GM12878 (cell line): ENCODE data around the gene CAMTA1. TPM values are rescaled to one million over a fixed set of nuclear protein-coding genes. Genes with fewer than 3 reads are reported as not detected.

Experiments used
- ATAC-seq: fragments of 200-7000 bp; cut with Tn5 transposase; 3 replicates; pipeline ENCODE4 v1.9.1; 2020; ENCODE audit warnings: mild to moderate bottlenecking, moderate library complexity
- BruUV-seq: library from RNA; stranded (reverse); fragments of 400-500 nt; replicated peaks from 2 replicates; lab custom pipeline; 2021; lab: Mats Ljungman, UMichigan
- CTCF ChIA-PET: fragments of 300-600 bp; sonication (Branson Sonifier 250); formaldehyde crosslinking; extraction: SDS; loops from one replicate; lab custom pipeline; 2021; ENCODE audit warnings: inconsistent platforms; lab: Yijun Ruan, JAX
- POLR2A ChIA-PET: fragments of 350-600 bp; formaldehyde crosslinking; extraction: SDS; loops from one replicate; lab custom pipeline; 2021; ENCODE audit warnings: inconsistent platforms; lab: Charles Lee
- RAD21 ChIA-PET: fragments of 300-600 bp; sonication (Branson Sonifier 250); formaldehyde crosslinking; loops from one replicate; lab custom pipeline; 2023; ENCODE audit warnings: antibody characterized with exemption; ENCODE audit not compliant: unreplicated experiment; lab: Charles Lee
- SMC1A ChIA-PET: fragments of 300-600 bp; sonication (Branson Sonifier 250); formaldehyde crosslinking; loops from one replicate; lab custom pipeline; 2023; ENCODE audit not compliant: unreplicated experiment, uncharacterized antibody; lab: Charles Lee
- DNase-seq: peaks from one replicate; pipeline ENCODE4 v3.0.0-alpha.2; 2011; ENCODE audit warnings: low read depth, low spot score
- FAIRE-seq: peaks from 3 replicates; lab custom pipeline; 2011; peaks lifted over from hg19 to GRCh38; lab: Jason Lieb, UNC
- H2AFZ ChIP-seq: 2 replicates; pipeline ENCODE4 v1.6.0; 2011; ENCODE audit warnings: low read depth, low read length, control low read depth; ENCODE audit not compliant: control insufficient read depth
- H3K27ac ChIP-seq: 2 replicates; pipeline ENCODE4 v1.5.1; 2011; ENCODE audit warnings: control low read depth; ENCODE audit not compliant: control insufficient read depth, insufficient read depth
- H3K27me3 ChIP-seq, 2 experiments: replicated peaks in 1 of 2; 2 replicates each; pipeline versions ENCODE4 v1.6.0 to v1.6.1; 2011; ENCODE audit warnings: low read length in 1 of 2; ENCODE audit not compliant: control insufficient read depth in 2 of 2, insufficient read depth in 2 of 2
- H3K36me3 ChIP-seq, 2 experiments: 2 replicates each; pipeline ENCODE4 v1.5.1; 2011; ENCODE audit warnings: low read length in 1 of 2; ENCODE audit not compliant: control insufficient read depth in 2 of 2, insufficient read depth in 2 of 2
- H3K4me1 ChIP-seq: 2 replicates; pipeline ENCODE4 v1.6.1; 2011; ENCODE audit warnings: mild to moderate bottlenecking, low read length, moderate library complexity, mixed read lengths; ENCODE audit not compliant: control insufficient read depth, insufficient read depth
- H3K4me2 ChIP-seq: 2 replicates; pipeline ENCODE4 v1.6.0; 2011; ENCODE audit warnings: control low read depth; ENCODE audit not compliant: control insufficient read depth, insufficient read depth
- H3K4me3 ChIP-seq: fragments of 200-600 bp; sonication (generic); 2 replicates; pipeline ENCODE4 v1.5.1; 2016
- H3K79me2 ChIP-seq: 2 replicates; pipeline ENCODE4 v1.6.0; 2011; ENCODE audit warnings: low read length; ENCODE audit not compliant: control insufficient read depth, insufficient read depth
- H3K9ac ChIP-seq: 2 replicates; pipeline ENCODE4 v1.8.0; 2011; ENCODE audit warnings: low read length, control low read depth, mixed read lengths; ENCODE audit not compliant: control insufficient read depth, insufficient read depth
- H3K9me3 ChIP-seq: replicated peaks from 3 replicates; pipeline ENCODE4 v1.5.1; 2011; ENCODE audit warnings: mild to moderate bottlenecking, low read length; ENCODE audit not compliant: control insufficient read depth, insufficient read depth
- H4K20me1 ChIP-seq: 2 replicates; pipeline ENCODE4 v1.6.0; 2011; ENCODE audit not compliant: control insufficient read depth, insufficient read depth
- CHD4 ChIP-seq: fragments of 200-600 bp; sonication (generic); IDR thresholded peaks from 2 replicates; pipeline ENCODE4 v1.6.1; 2016; ENCODE audit warnings: mild to moderate bottlenecking
- EED ChIP-seq: sonication (generic); IDR thresholded peaks from 2 replicates; pipeline ENCODE4 v1.6.1; 2016; ENCODE audit warnings: antibody characterized with exemption, low read depth
- HDAC6 ChIP-seq: fragments of 200-600 bp; sonication (generic); IDR thresholded peaks from one replicate; pipeline ENCODE4 v1.8.0; 2017; ENCODE audit warnings: antibody characterized with exemption; ENCODE audit not compliant: unreplicated experiment
- JUNB ChIP-seq: IDR thresholded peaks from 2 replicates; pipeline ENCODE4 v1.6.1; 2016; ENCODE audit warnings: antibody characterized with exemption, mild to moderate bottlenecking
- KAT2A ChIP-seq: conservative IDR thresholded peaks from 2 replicates; pipeline ENCODE4 v1.6.1; 2011; ENCODE audit warnings: low read depth, low read length; ENCODE audit not compliant: control insufficient read depth
- MXI1 ChIP-seq: fragments of 150-350 bp; IDR thresholded peaks from 2 replicates; pipeline ENCODE4 v1.6.1; 2011; ENCODE audit warnings: low read depth, mild to moderate bottlenecking, inconsistent platforms, low read length, improper control_type of control experiment
- MYC ChIP-seq: IDR thresholded peaks from 2 replicates; pipeline ENCODE4 v1.6.1; 2011; ENCODE audit warnings: mild to moderate bottlenecking, low read length, moderate library complexity, inconsistent platforms; ENCODE audit not compliant: insufficient read depth, insufficient replicate concordance, insufficient read length, severe bottlenecking
- PAX5 ChIP-seq: IDR thresholded peaks from 2 replicates; pipeline ENCODE4 v1.6.1; 2011; ENCODE audit warnings: low read depth, low read length, borderline replicate concordance
- SPI1 ChIP-seq: IDR thresholded peaks from 2 replicates; pipeline ENCODE4 v1.6.1; 2011; ENCODE audit warnings: low read depth, mild to moderate bottlenecking, low read length, moderate library complexity, borderline replicate concordance; ENCODE audit not compliant: insufficient read depth
- ZBTB40 ChIP-seq: fragments of 450-650 bp; IDR thresholded peaks from 2 replicates; pipeline ENCODE4 v1.6.1; 2016; ENCODE audit warnings: mild to moderate bottlenecking, moderate library complexity, borderline replicate concordance
- ZNF207 ChIP-seq: fragments of 450-650 bp; IDR thresholded peaks from 2 replicates; pipeline ENCODE4 v1.6.1; 2014; ENCODE audit warnings: antibody characterized with exemption, mild to moderate bottlenecking, borderline replicate concordance
- ZNF384 ChIP-seq: IDR thresholded peaks from 2 replicates; pipeline ENCODE4 v1.6.1; 2012; ENCODE audit warnings: low read depth, mild to moderate bottlenecking, low read length, improper control_type of control experiment, borderline replicate concordance
- WGBS: methylation state at CpG from one replicate; pipeline ENCODE4 v1.1.6; 2016; ENCODE audit warnings: low lambda C conversion rate; ENCODE audit not compliant: insufficient replicate concordance, insufficient coverage; ENCODE audit errors: missing lambda C conversion rate; 5-methylcytosine and 5-hydroxymethylcytosine counted together
- in situ Hi-C: fragments of 300-500 bp; cut with MboI; formaldehyde crosslinking; loops from 9 replicates; pipeline ENCODE4 v1.14.3; 2018; ENCODE audit warnings: mixed read lengths
- intact Hi-C: fragments of 100-400 bp; cut with micrococcal nuclease; formaldehyde crosslinking; loops from one replicate; pipeline ENCODE4 v1.14.2; 2022; ENCODE audit not compliant: unreplicated experiment
- polyA plus RNA-seq, 11 experiments: library from polyadenylated mRNA; depleted of rRNA in 4 of 11; unstranded in 6 of 11; stranded (reverse) in 5 of 11; fragments of >200 nt; fragmentation: Nextera tagmentation in 4 of 11; fragmentation: Illumina TruSeq in 1 of 11; extraction: Ambion mirVana in 4 of 11; extraction: Trizol in 1 of 11; gene quantifications; 1 replicate in 1 of 11; 2 replicates in 10 of 11; pipeline versions ENCODE4 v1.2.1 to v1.2.3, GENCODE V29; 2011 to 2016; ENCODE audit warnings: inconsistent platforms in 2 of 11, missing spikeins in 2 of 11, low read depth in 1 of 11
- total RNA-seq, 4 experiments: library from RNA; depleted of rRNA in 3 of 4; stranded (reverse); fragments of >200 nt in 3 of 4; fragmentation: Illumina TruSeq in 1 of 4; extraction: Trizol in 1 of 4; gene quantifications; 2 replicates each; pipeline versions ENCODE4 v1.2.1 to v1.2.3, GENCODE V29; 2013 to 2021
- TF ChIP-seq, protein P1 (sequence below): fragments of 450-650 bp; IDR thresholded peaks from 2 replicates; pipeline ENCODE4 v1.6.1; 2014; ENCODE audit warnings: mild to moderate bottlenecking

Gene CAMTA1
- total and polyA plus RNA-seq, 10 of the 15 experiments (the other 5 are each of a cell fraction or from before 2014, with no cell fraction given): 37.7 to 148 (median 76.4) TPM

DNA sequence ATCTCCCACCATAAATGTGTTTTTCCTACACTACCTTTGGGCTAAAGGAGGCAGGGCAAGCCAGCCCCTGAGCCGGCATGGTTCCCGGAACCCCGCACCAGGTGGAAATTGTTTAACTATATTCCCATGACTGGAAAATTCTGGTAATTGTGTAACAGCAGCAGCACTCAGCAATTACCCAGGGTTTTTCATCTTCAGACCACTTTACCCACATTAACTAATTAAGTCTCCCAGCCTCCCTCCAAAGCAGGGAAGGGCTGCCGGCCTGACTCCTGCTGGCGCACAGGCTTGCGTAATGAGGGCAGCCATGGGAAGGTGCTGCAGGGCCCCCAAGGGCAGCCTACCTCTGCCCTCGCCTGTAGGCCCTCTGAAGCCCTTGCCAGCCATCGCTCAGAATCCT is 845.1 kb downstream of the CAMTA1 start:
- Histone ChIP-seq H3K9ac (no peak overlapping the region), H3K4me2 (no peak overlapping the region), H3K4me3 (no peak overlapping the region), H3K79me2 (no peaks in the 10 kb centered on the region), H3K27me3 (peaks cover 10% of the 10 kb centered on the region in 2 experiments), H3K36me3 (no peaks in the 10 kb centered on the region), H4K20me1 (no peaks in the 10 kb centered on the region), H3K9me3 (no peaks in the 10 kb centered on the region), H3K27ac (no peak overlapping the region), H3K4me1 (no peaks in the 10 kb centered on the region), H2AFZ (no peak overlapping the region)
- in situ Hi-C loops: no loop called here
- 48% methylated on average over 8 of the region's 8 CpGs for WGBS
- no peak for ATAC-seq
- FAIRE-seq: no peak
- no peak for DNase-seq
- ChIA-PET POLR2A (no interaction called here), SMC1A (no interaction called here), RAD21 (no interaction called here), CTCF (no interaction called here)
- BruUV-seq: no TSS peak
- intact Hi-C loops: no loop called here
- no peak for TF ChIP-seq MYC
- TF ChIP-seq KAT2A: no peak
- TF ChIP-seq EED: no peak
- no peak for TF ChIP-seq ZBTB40
- TF ChIP-seq CHD4: no peak
- TF ChIP-seq, protein P1, sequence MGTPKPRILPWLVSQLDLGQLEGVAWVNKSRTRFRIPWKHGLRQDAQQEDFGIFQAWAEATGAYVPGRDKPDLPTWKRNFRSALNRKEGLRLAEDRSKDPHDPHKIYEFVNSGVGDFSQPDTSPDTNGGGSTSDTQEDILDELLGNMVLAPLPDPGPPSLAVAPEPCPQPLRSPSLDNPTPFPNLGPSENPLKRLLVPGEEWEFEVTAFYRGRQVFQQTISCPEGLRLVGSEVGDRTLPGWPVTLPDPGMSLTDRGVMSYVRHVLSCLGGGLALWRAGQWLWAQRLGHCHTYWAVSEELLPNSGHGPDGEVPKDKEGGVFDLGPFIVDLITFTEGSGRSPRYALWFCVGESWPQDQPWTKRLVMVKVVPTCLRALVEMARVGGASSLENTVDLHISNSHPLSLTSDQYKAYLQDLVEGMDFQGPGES: no peak
- no peak for TF ChIP-seq HDAC6
- TF ChIP-seq SPI1: no peak
- no peak for TF ChIP-seq JUNB
- no peak for TF ChIP-seq PAX5
- no peak for TF ChIP-seq MXI1
- TF ChIP-seq ZNF207: no peak
- TF ChIP-seq ZNF384: no peak
